Body of pancreas (tissue), 4 donors: Measurements from ENCODE around the gene AGTR1.

Experiments used
- POLR2A ChIP-seq, 3 donors: fragments of 450-650 bp; IDR thresholded peaks; one replicate each; pipeline ENCODE4 v1.6.1; 2016; ENCODE audit warnings: antibody characterized with exemption in 3 of 3, mild to moderate bottlenecking in 2 of 3
- TF ChIP-seq, protein P1 (sequence below), 7 experiments: fragments of 450-650 bp in 4 of 7; fragments of 200-600 bp in 3 of 7; sonication (generic) in 3 of 7; IDR thresholded peaks; one replicate each; pipeline ENCODE4 v1.5.1; 2016 to 2019; ENCODE audit warnings: antibody characterized with exemption in 7 of 7

DNA sequence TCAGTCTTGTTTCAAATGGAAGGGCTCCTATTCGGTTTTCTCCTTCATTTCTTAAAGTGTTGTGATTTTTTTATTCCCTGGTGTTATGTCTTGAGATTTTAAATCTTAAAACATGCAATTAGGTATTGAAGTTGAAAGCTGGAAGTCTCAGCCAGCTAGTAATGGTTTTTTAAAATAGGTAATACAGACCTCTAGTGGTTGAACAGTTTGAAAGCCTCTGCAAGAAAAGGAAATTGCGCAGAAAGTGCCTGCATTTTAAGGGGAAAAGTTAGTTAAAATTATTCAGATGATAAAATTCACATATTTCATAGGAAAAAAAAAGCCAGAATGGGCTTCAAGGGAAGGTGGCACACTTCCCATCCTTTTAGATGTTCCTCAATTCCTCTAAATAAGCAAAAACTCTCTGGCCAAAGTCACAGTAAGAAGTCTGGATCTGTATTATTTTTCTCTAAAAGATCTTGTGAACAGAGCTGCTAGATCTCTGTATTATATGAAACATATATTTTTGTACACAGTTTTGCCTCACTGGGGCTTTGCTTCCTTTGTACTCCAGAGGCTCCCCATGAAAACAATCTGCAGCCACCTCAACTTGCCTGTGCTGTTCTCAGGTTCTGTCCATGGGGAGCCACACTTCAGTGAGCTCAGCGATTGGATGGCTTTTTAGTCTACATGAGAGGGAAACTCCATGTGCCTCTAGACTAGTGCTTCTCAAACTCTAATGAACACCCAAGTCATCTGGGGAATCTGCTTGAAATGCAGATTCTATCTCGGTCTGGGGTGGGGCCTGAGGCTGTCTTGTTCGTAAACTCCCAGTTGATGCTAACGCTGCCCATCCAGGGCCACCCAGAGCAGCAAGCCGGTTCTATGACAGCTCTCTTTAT is 21.5 kb downstream of the AGTR1 start:
- TF ChIP-seq, protein P1, sequence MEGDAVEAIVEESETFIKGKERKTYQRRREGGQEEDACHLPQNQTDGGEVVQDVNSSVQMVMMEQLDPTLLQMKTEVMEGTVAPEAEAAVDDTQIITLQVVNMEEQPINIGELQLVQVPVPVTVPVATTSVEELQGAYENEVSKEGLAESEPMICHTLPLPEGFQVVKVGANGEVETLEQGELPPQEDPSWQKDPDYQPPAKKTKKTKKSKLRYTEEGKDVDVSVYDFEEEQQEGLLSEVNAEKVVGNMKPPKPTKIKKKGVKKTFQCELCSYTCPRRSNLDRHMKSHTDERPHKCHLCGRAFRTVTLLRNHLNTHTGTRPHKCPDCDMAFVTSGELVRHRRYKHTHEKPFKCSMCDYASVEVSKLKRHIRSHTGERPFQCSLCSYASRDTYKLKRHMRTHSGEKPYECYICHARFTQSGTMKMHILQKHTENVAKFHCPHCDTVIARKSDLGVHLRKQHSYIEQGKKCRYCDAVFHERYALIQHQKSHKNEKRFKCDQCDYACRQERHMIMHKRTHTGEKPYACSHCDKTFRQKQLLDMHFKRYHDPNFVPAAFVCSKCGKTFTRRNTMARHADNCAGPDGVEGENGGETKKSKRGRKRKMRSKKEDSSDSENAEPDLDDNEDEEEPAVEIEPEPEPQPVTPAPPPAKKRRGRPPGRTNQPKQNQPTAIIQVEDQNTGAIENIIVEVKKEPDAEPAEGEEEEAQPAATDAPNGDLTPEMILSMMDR (IDR thresholded peaks at IDR 0.05), result peak; percentile 37 to 66 (median 60)
- no peak for TF ChIP-seq POLR2A (IDR thresholded peaks at IDR 0.05)
